Measurements from ENCODE around the gene RFESD. TPM values are rescaled to one million over a fixed set of nuclear protein-coding genes. Genes with fewer than 3 reads are reported as not detected.

RFESD gene
- total RNA-seq, 1 donor from 2014 or later: 4.4 TPM

- Mint-ChIP-seq H3K9me3 (peaks cover 2% of the 10 kb centered on the region), H3K27me3 (ENCODE audit: insufficient read depth, low read depth) (peaks cover 2% of the 10 kb centered on the region), H3K36me3 (no peaks in the 10 kb centered on the region), H3K27ac (no peak overlapping the region), H3K4me3 (no peak overlapping the region), H3K4me1 (peaks cover 6% of the 10 kb centered on the region)
- TF ChIP-seq EZH2phosphoT487 (IDR thresholded peaks at IDR 0.05): no peak
- no peak for TF ChIP-seq EZH2 (IDR thresholded peaks at IDR 0.05)
- no peak for DNase-seq (ENCODE audit: low spot score)
- H4K20me1 ChIP-seq (ENCODE audit: low read depth): no peaks in the 10 kb centered on the region
- H3K4me2 ChIP-seq: no peak overlapping the region
- H3K36me3 ChIP-seq: no peaks in the 10 kb centered on the region
- no peak overlapping the region for H3K4me3 ChIP-seq
- H3K27me3 ChIP-seq: no peaks in the 10 kb centered on the region
- H3F3A ChIP-seq (ENCODE audit: low read depth): no peaks in the 10 kb centered on the region
- no peak overlapping the region for H3K9ac ChIP-seq
- H3K79me2 ChIP-seq (ENCODE audit: low read depth): no peaks in the 10 kb centered on the region
- H3K9me3 ChIP-seq (ENCODE audit: low read depth): no peaks in the 10 kb centered on the region
- H3K27ac ChIP-seq: no peak overlapping the region
- H3K4me1 ChIP-seq: peaks cover 8% of the 10 kb centered on the region
- no peak overlapping the region for H2AFZ ChIP-seq (replicated peaks)
These were observed 9.0 kb downstream of the RFESD start for GRCh38 chr5:95655575-95655974.

- peak; percentile 29 for DNase-seq (ENCODE audit: low spot score)
- peaks cover 8% of the 10 kb centered on the region for H3K4me1 ChIP-seq
- H2AFZ ChIP-seq (replicated peaks): no peak overlapping the region
- H3K4me3 ChIP-seq: no peak overlapping the region
- H3K4me2 ChIP-seq: no peak overlapping the region
- H3K79me2 ChIP-seq (ENCODE audit: low read depth): no peaks in the 10 kb centered on the region
- Mint-ChIP-seq H3K4me1 (no peaks in the 10 kb centered on the region), H3K4me3 (no peak overlapping the region), H3K27me3 (ENCODE audit: insufficient read depth, low read depth) (no peaks in the 10 kb centered on the region), H3K27ac (no peak overlapping the region), H3K9me3 (no peaks in the 10 kb centered on the region), H3K36me3 (no peaks in the 10 kb centered on the region)
- no peaks in the 10 kb centered on the region for H3K27me3 ChIP-seq
- H3K9ac ChIP-seq: no peak overlapping the region
- TF ChIP-seq EZH2phosphoT487 (IDR thresholded peaks at IDR 0.05) (no peak), CTCF (IDR thresholded peaks at IDR 0.05) (no peak), EZH2 (IDR thresholded peaks at IDR 0.05) (no peak)
- H3K9me3 ChIP-seq (ENCODE audit: low read depth): no peaks in the 10 kb centered on the region
- peak overlapping the region; percentile 1 for H3K27ac ChIP-seq
- H4K20me1 ChIP-seq (ENCODE audit: low read depth): no peaks in the 10 kb centered on the region
- H3K36me3 ChIP-seq: no peaks in the 10 kb centered on the region
- no peaks in the 10 kb centered on the region for H3F3A ChIP-seq (ENCODE audit: low read depth)
These were observed 13.5 kb downstream of the RFESD start for GRCh38 chr5:95660060-95660459.

GRCh38 chr5:95662946-95663345 is 16.4 kb downstream of the RFESD start:
- H3K4me3 ChIP-seq: no peak overlapping the region
- no peaks in the 10 kb centered on the region for H3F3A ChIP-seq (ENCODE audit: low read depth)
- H3K27me3 ChIP-seq: no peaks in the 10 kb centered on the region
- no peaks in the 10 kb centered on the region for H3K79me2 ChIP-seq (ENCODE audit: low read depth)
- DNase-seq (ENCODE audit: low spot score): no peak
- Mint-ChIP-seq H3K27ac (no peak overlapping the region), H3K9me3 (no peaks in the 10 kb centered on the region), H3K36me3 (no peaks in the 10 kb centered on the region), H3K4me3 (no peak overlapping the region), H3K4me1 (no peaks in the 10 kb centered on the region), H3K27me3 (ENCODE audit: insufficient read depth, low read depth) (no peaks in the 10 kb centered on the region)
- H3K4me2 ChIP-seq: no peak overlapping the region
- H3K36me3 ChIP-seq: no peaks in the 10 kb centered on the region
- peaks cover 8% of the 10 kb centered on the region for H3K4me1 ChIP-seq
- no peak overlapping the region for H3K27ac ChIP-seq
- TF ChIP-seq EZH2phosphoT487 (IDR thresholded peaks at IDR 0.05) (no peak), EZH2 (IDR thresholded peaks at IDR 0.05) (no peak), CTCF (IDR thresholded peaks at IDR 0.05) (no peak)
- no peak overlapping the region for H3K9ac ChIP-seq
- no peaks in the 10 kb centered on the region for H4K20me1 ChIP-seq (ENCODE audit: low read depth)
- no peaks in the 10 kb centered on the region for H3K9me3 ChIP-seq (ENCODE audit: low read depth)
- H2AFZ ChIP-seq (replicated peaks): no peak overlapping the region

- H3K36me3 ChIP-seq: no peaks in the 10 kb centered on the region
- Mint-ChIP-seq H3K27ac (no peak overlapping the region), H3K9me3 (no peaks in the 10 kb centered on the region), H3K36me3 (no peaks in the 10 kb centered on the region), H3K4me1 (no peaks in the 10 kb centered on the region), H3K27me3 (ENCODE audit: insufficient read depth, low read depth) (no peaks in the 10 kb centered on the region), H3K4me3 (no peak overlapping the region)
- peaks cover 8% of the 10 kb centered on the region for H3K4me1 ChIP-seq
- no peak for TF ChIP-seq EZH2phosphoT487 (IDR thresholded peaks at IDR 0.05)
- no peak for TF ChIP-seq EZH2 (IDR thresholded peaks at IDR 0.05)
- TF ChIP-seq CTCF (IDR thresholded peaks at IDR 0.05): peak; percentile 92
- H3K9me3 ChIP-seq (ENCODE audit: low read depth): no peaks in the 10 kb centered on the region
- H3K79me2 ChIP-seq (ENCODE audit: low read depth): no peaks in the 10 kb centered on the region
- no peaks in the 10 kb centered on the region for H4K20me1 ChIP-seq (ENCODE audit: low read depth)
- H3F3A ChIP-seq (ENCODE audit: low read depth): no peaks in the 10 kb centered on the region
- peak overlapping the region; percentile 74 for H2AFZ ChIP-seq (replicated peaks)
- H3K27ac ChIP-seq: no peak overlapping the region
- H3K4me2 ChIP-seq: no peak overlapping the region
- H3K9ac ChIP-seq: no peak overlapping the region
- H3K27me3 ChIP-seq: no peaks in the 10 kb centered on the region
- H3K4me3 ChIP-seq: no peak overlapping the region
- peak; percentile 31 for DNase-seq (ENCODE audit: low spot score)
These were observed 17.7 kb downstream of the RFESD start for GRCh38 chr5:95664204-95664786.

Measured in neural progenitor cell (in vitro differentiated cells).